SIG-M5 (cell line): ENCODE measurements around the gene AIF1.

Experiments used
- DNase-seq: peaks from one replicate; lab custom pipeline; 2025; lab: John Stamatoyannopoulos, UW

The AIF1 gene

GRCh38 chr6:31663961-31664789, 49.1 kb downstream of the AIF1 start:
- no peak for DNase-seq

GRCh38 chr6:31664790-31665500, 49.9 kb downstream of the AIF1 start, which contains the start of gene GPANK1:
Gene GPANK1, minus strand, starts transcription at chr6:31664997. Its CDS starts 519 bp downstream, at chr6:31664478.
- DNase-seq: peak; percentile 59

GRCh38 chr6:31665501-31666336, 50.7 kb downstream of the AIF1 start, which contains the start of gene CSNK2B:
Gene CSNK2B, plus strand, starts transcription at chr6:31666080. Its CDS starts 752 bp downstream, at chr6:31666832.
- DNase-seq: peak; percentile 89

GRCh38 chr6:31666337-31666965, 51.4 kb downstream of the AIF1 start:
- DNase-seq: no peak
